Activated T-helper 1 cell treated with Interleukin-2 at 50 U/mL for 16 hours (primary cell): ENCODE results near the gene SARM1.
"Not testable (repeated sequence)": the region's sequence is repeated elsewhere in the genome, so short reads cannot be mapped to it uniquely, and the experiment has no call there.

Source experiments
- DNase-seq: peaks from one replicate; pipeline ENCODE4 v3.0.0-alpha.2; 2020; ENCODE audit warnings: low read depth

The SARM1 gene

DNA sequence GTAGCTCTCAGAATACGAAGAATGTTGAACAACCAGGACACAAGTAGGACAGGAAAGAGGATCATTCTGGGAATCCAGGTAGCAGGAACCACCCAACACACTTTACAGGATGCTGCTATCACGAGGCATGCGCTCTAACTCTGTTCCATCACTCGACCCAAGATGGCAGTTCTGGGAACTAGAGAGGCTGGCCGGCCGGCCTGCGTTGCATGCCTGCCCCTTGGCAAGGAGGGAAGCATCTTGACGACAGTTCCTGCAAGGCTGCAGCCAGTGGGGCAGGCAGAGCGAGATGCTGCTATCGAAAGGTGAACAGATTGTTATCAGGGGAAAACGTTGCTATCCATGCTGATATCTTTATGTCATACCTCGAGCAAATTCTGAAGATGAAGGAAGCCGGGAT lies 53.7 kb downstream of the SARM1 start:
- no peak for DNase-seq

DNA sequence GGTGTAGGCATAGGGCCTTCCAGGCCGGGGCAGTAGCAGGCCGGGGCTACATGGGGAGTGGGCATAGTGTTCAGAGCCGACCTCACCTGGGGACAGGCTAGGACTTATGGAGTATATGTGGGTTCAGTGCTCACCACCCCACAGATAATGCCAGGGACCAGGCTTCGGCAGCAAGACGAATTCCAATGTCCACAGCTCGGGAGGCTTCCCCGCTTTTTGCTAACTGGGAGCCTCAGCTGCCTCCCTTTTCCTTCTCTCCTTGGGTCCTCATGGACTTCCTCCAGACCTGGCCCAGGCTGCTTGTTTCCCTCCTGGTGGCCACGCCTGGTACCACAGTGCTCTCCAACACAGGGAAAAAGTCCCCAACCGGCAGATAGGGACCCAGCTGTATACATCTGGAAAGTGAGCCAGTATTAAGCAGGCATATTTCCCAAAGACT lies 54.6 kb downstream of the SARM1 start:
- no peak for DNase-seq

DNA sequence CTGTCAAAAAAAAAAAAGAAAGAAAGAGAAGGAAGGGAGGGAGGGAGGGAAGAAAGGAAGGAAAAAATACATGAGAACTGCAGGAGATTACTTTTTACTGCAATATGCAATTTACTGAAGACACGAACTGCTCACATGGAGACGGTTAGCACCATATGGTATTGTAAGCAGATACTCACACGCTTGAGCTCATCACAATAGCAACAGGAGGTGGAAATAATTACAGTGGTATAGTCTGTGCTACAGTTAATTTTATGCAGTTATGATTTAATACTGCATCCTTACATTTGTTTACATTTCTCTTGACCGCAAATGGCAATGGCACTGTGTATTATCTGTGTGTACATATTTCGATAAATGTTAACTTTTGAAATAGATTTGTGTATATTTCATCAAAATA lies 55.9 kb downstream of the SARM1 start:
- no peak for DNase-seq

DNA sequence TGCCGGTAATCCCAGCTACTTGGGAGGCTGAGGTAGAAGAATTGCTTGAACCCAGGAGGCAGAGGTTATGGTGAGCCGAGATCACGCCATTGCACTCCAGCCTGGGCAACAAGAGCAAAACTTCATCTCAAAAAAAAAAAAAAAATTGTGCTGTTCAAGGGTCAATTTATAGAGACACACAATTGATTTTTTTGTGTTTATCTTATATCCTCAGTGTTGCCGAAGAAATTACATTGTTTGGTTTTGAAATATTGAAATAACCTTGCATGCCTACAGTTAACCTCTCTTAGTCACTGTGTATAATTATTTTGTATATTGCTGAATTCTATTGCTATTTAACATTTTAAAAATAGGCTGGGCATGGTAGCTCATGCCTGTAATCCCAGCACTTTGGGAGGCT lies 56.5 kb downstream of the SARM1 start:
- DNase-seq = not testable (repeated sequence)

DNA sequence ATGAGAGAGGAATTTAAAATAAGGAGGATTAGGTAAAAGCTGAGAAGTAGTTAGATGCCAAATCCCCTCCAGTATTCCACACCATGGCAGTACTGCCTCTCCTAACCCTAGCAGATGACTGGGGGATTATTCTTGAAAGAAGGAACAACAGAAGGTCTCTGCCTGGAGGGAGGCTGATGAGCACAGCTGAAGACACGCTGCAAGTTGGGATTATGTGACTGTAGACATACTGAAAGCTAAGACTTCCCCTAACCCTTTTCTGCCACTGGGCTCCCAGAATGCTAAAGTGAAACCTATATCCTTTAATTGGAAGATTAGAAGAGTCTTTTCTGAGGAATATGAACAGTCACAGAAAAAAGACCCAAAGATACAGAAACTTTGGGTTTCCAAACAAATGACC lies 62.2 kb downstream of the SARM1 start:
- no peak for DNase-seq

DNA sequence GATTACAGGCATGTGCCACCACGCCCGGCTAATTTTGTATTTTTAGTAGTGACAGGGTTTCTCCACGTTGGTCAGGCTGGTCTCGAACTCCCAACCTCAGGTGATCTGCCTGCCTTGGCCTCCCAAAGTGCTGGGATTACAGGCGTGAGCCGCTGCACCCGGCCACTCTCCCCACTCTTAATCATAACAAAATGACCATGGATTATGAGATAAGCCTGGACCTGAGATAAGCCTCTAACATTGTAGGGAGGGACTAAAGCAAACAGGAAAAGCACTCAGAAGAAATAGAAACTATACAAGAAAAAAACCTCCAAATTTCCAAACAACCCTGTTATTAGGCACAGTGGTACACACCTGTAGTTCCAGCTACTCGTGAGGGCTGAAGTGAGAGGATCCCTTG lies 62.8 kb downstream of the SARM1 start:
- not testable (repeated sequence) for DNase-seq

DNA sequence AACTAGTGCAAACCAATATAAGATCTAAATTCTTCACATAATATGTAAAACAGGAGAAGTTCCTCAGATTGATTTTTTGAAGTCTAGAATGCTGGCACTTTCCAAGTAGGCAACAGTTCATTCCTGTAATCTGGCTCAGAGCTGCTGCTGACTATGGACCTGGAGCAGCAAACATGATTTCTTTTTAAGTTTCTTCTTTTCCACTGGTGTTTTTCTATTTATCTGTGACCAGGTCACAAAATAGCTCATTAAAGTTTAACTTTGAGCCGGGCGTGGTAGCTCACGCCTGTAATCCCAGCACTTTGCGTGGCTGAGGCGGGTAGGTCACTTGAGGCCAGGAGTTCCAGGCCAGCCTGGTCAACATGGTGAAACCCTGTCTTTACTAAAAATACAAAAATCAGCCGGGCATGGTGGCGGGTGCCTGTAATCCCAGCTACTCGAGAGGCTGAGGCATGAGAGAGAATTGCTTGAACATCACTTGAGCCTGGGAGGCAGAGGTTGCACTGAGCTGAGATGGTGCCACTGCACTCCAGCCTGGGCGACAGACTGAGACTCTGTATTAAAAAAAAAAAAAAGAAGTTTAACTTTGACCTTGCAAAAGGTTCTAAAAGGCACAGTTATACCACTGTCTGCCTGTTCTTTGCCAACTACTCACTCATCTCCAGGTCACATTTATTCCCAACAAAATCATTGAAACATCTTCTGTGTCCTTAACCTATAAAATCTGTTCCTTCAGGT lies 72.6 kb downstream of the SARM1 start:
- no peak for DNase-seq

DNA sequence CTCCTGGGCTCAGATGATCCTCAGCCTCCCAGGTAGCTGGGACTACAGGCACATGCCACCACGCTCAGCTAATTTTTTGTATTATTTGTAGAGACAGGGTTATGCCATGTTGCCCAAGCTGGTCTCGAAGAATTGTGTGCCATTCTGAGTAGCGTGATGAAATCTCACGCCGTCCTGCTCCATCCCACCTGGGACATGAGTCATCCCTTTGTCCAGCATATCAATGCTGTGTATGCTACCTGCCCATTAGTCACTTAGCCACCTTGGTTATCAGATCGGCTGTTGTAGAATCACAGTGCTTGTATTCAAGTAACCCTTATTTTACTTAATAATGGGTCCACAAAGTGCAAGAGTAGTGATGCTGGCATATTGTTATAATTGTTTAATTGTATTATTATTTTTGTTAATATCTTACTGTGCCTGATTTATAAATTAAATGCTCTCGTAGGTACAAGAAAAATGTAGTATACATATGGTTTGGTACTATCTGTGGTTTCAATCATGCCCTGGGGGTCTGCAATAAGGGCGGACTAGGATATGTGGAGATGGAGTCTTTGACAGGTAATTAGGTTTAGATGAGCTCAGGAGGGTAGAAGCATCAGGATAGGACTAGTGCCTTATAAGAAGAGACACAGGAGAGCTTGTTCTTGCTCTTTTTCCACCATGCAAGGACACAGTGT lies 75.4 kb downstream of the SARM1 start:
- no peak for DNase-seq

DNA sequence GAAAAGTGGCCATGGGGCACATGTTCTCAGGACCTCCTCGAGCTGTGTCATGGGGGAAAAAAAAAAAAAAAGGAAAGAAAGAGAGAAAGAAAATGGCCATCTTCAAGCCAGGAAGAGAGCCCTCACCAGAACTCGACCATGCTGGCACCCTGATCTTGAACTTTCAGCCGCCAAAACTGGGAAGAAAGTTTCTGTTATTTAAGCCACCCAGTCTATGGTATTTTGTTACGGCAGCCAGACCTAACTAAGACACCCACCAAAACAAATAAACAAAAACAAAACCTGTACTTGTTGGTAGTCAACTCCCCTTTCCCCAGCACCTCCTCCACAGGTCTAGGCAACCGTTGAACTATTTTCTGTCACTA lies 75.9 kb downstream of the SARM1 start:
- DNase-seq = no peak

DNA sequence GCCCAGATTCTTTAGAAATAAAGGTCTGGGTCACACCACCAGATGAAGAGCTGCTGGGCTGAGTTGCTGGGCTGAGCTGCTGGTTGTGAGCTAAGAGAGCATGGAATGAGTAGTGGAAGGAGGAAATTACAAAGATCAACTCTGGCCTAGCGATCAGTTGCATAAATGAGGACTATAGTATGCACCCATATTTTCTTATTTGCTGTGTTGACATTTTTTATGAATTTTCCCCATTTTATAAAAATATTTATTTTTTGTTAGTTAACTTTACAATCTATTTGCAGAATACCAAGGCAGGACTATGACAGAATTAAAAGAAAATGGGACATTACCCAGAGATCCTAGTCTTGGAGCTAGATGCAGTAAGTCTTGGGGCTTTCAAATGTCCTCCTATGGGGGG lies 78.4 kb downstream of the SARM1 start:
- no peak for DNase-seq
